Adipocyte (in vitro differentiated cells): ENCODE measurements around the gene INSL3.
A peak's percentile ranks its signal among the peaks of the same experiment; 100 is the strongest.
"Not testable (repeated sequence)": the region's sequence is repeated elsewhere in the genome, so short reads cannot be mapped to it uniquely, and the experiment has no call there.

Source experiments
- DNase-seq: peaks from one replicate; pipeline ENCODE4 v3.0.0-alpha.2; 2015; ENCODE audit warnings: low read depth
- H3K27me3 ChIP-seq: replicated peaks from 2 replicates; pipeline ENCODE4 v1.7.0; 2013; ENCODE audit warnings: mild to moderate bottlenecking, low read length, moderate library complexity; ENCODE audit not compliant: control insufficient read depth, insufficient read depth
- H3K36me3 ChIP-seq: 2 replicates; pipeline ENCODE4 v1.7.0; 2013; ENCODE audit warnings: low read length, mild to moderate bottlenecking, moderate library complexity; ENCODE audit not compliant: control insufficient read depth, insufficient read depth, severe bottlenecking
- H3K4me1 ChIP-seq: 2 replicates; pipeline ENCODE4 v1.7.0; 2013; ENCODE audit warnings: mild to moderate bottlenecking, low read length, moderate library complexity; ENCODE audit not compliant: control insufficient read depth, insufficient read depth
- H3K4me3 ChIP-seq: 2 replicates; pipeline ENCODE4 v1.7.0; 2013; ENCODE audit warnings: mild to moderate bottlenecking, low read length, moderate library complexity
- H3K9ac ChIP-seq: 2 replicates; pipeline ENCODE4 v1.7.0; 2013; ENCODE audit warnings: mild to moderate bottlenecking, low read length, moderate library complexity
- H3K9me3 ChIP-seq: 2 replicates; pipeline ENCODE4 v1.7.0; 2013; ENCODE audit warnings: mild to moderate bottlenecking, low read length, moderate library complexity; ENCODE audit not compliant: control insufficient read depth

INSL3 gene

GRCh38 chr19:17788632-17789031 is 32.7 kb downstream of the INSL3 start:
- Histone ChIP-seq H3K9ac (no peak overlapping the region), H3K4me1 (no peaks in the 10 kb centered on the region), H3K27me3 (peaks cover 9% of the 10 kb centered on the region), H3K4me3 (no peak overlapping the region), H3K9me3 (no peaks in the 10 kb centered on the region), H3K36me3 (peaks cover 2% of the 10 kb centered on the region)
- DNase-seq = no peak

- H3K27me3 ChIP-seq = peaks cover 7% of the 10 kb centered on the region
Observed at GRCh38 chr19:17787274-17787913, 33.9 kb downstream of the INSL3 start.

GRCh38 chr19:17784201-17785008 is 36.9 kb downstream of the INSL3 start:
- Histone ChIP-seq H3K27me3 (peaks cover 3% of the 10 kb centered on the region), H3K4me1 (no peaks in the 10 kb centered on the region), H3K9me3 (no peaks in the 10 kb centered on the region), H3K4me3 (no peak overlapping the region), H3K36me3 (peaks cover 2% of the 10 kb centered on the region), H3K9ac (peak overlapping the region; percentile 10)
- DNase-seq = peak; percentile 81

More at GRCh38 chr19:17787274-17787913, 33.9 kb downstream of the INSL3 start:
- H3K4me1 ChIP-seq = no peaks in the 10 kb centered on the region
- no peak for DNase-seq
- H3K36me3 ChIP-seq = peaks cover 2% of the 10 kb centered on the region
- H3K9me3 ChIP-seq = no peaks in the 10 kb centered on the region
- H3K4me3 ChIP-seq = no peak overlapping the region
- H3K9ac ChIP-seq = no peak overlapping the region

- not testable (repeated sequence) for H3K36me3 ChIP-seq
Observed at GRCh38 chr19:17783721-17784120, 37.6 kb downstream of the INSL3 start.

GRCh38 chr19:17780781-17781180 is 40.5 kb downstream of the INSL3 start:
- DNase-seq = no peak
- no peaks in the 10 kb centered on the region for H3K36me3 ChIP-seq
- no peak overlapping the region for H3K9ac ChIP-seq
- peaks cover 26% of the 10 kb centered on the region for H3K4me1 ChIP-seq
- no peak overlapping the region for H3K4me3 ChIP-seq
- H3K9me3 ChIP-seq = no peaks in the 10 kb centered on the region
- H3K27me3 ChIP-seq = no peaks in the 10 kb centered on the region

More at GRCh38 chr19:17783721-17784120, 37.6 kb downstream of the INSL3 start:
- not testable (repeated sequence) for DNase-seq, H3K4me3 ChIP-seq, H3K27me3 ChIP-seq, H3K4me1 ChIP-seq, H3K9me3 ChIP-seq
- peak overlapping the region; percentile 10 for H3K9ac ChIP-seq

- no peaks in the 10 kb centered on the region for H3K9me3 ChIP-seq
- peak overlapping the region; percentile 18 for H3K9ac ChIP-seq
- H3K4me1 ChIP-seq = peaks cover 35% of the 10 kb centered on the region
- no peaks in the 10 kb centered on the region for H3K36me3 ChIP-seq
- no peak for DNase-seq
- H3K4me3 ChIP-seq = peak overlapping the region; percentile 39
- no peaks in the 10 kb centered on the region for H3K27me3 ChIP-seq
Observed at GRCh38 chr19:17778968-17779929, 42.1 kb downstream of the INSL3 start.

GRCh38 chr19:17778251-17778967 is 42.9 kb downstream of the INSL3 start:
- peak; percentile 20 for DNase-seq
- H3K9me3 ChIP-seq = no peaks in the 10 kb centered on the region

GRCh38 chr19:17777840-17778239 is 43.5 kb downstream of the INSL3 start:
- not testable (repeated sequence) for H3K27me3 ChIP-seq, H3K36me3 ChIP-seq, H3K9ac ChIP-seq, H3K4me3 ChIP-seq, H3K9me3 ChIP-seq, DNase-seq
- peaks cover 35% of the 10 kb centered on the region for H3K4me1 ChIP-seq

More at GRCh38 chr19:17778251-17778967, 42.9 kb downstream of the INSL3 start:
- H3K9ac ChIP-seq = peak overlapping the region; percentile 18
- no peaks in the 10 kb centered on the region for H3K27me3 ChIP-seq
- no peaks in the 10 kb centered on the region for H3K36me3 ChIP-seq
- peak overlapping the region; percentile 39 for H3K4me3 ChIP-seq
- peaks cover 35% of the 10 kb centered on the region for H3K4me1 ChIP-seq

GRCh38 chr19:17775991-17776803 is 45.1 kb downstream of the INSL3 start:
- no peak for DNase-seq
- Histone ChIP-seq H3K27me3 (no peaks in the 10 kb centered on the region), H3K4me3 (peak overlapping the region; percentile 54), H3K36me3 (no peaks in the 10 kb centered on the region), H3K4me1 (peaks cover 35% of the 10 kb centered on the region), H3K9me3 (no peaks in the 10 kb centered on the region), H3K9ac (peak overlapping the region; percentile 75)
